D721Med (cell line): Measurements from ENCODE around the gene TJP3.

Experiments used
- DNase-seq: peaks from one replicate; pipeline ENCODE4 v3.0.0; 2011; ENCODE audit warnings: low spot score; ENCODE audit not compliant: insufficient read length
- FAIRE-seq: peaks from 2 replicates; lab custom pipeline; 2011; peaks lifted over from hg19 to GRCh38; lab: Jason Lieb, UNC
- CTCF ChIP-seq: IDR thresholded peaks from 2 replicates; pipeline ENCODE4 v1.5.1; 2012; ENCODE audit warnings: mild to moderate bottlenecking, control low read depth; ENCODE audit not compliant: insufficient read depth; ENCODE audit errors: missing control alignments

Gene TJP3

GRCh38 chr19:3710265-3710812, 2.2 kb downstream of the TJP3 start:
- no peak for DNase-seq
- FAIRE-seq, result no peak
- no peak for TF ChIP-seq CTCF

- DNase-seq, result no peak
- FAIRE-seq, result no peak
- TF ChIP-seq CTCF, result no peak
These were observed 4.8 kb downstream of the TJP3 start for GRCh38 chr19:3712663-3713611.

GRCh38 chr19:3716147-3716668, 8.0 kb downstream of the TJP3 start:
- DNase-seq, result no peak
- FAIRE-seq, result no peak
- no peak for TF ChIP-seq CTCF

GRCh38 chr19:3719868-3720267, 11.7 kb downstream of the TJP3 start:
- no peak for TF ChIP-seq CTCF
- FAIRE-seq, result no peak
- DNase-seq, result no peak

- DNase-seq (no peak), FAIRE-seq (no peak)
- TF ChIP-seq CTCF, result no peak
These were observed 12.2 kb downstream of the TJP3 start for GRCh38 chr19:3720349-3720917.

GRCh38 chr19:3721131-3721886, 13.1 kb downstream of the TJP3 start:
- DNase-seq (peak; percentile 97), FAIRE-seq (no peak)
- no peak for TF ChIP-seq CTCF
